Vagina (tissue), 2 donors: ENCODE results near the gene DRAXIN. TPM values are rescaled to one million over a fixed set of nuclear protein-coding genes. Genes with fewer than 3 reads are reported as not detected.

ENCODE experiments used
- DNase-seq, 2 donors: peaks; one replicate each; pipeline ENCODE4 v3.0.0-alpha.2; 2017; ENCODE audit errors: extremely low spot score in 2 of 2
- H3K27ac ChIP-seq: fragments of 200-600 bp; sonication (generic); one replicate; pipeline ENCODE4 v1.5.1; 2019
- H3K27me3 ChIP-seq: fragments of 200-600 bp; sonication (generic); one replicate; pipeline ENCODE4 v1.5.1; 2019
- H3K36me3 ChIP-seq, 2 donors: fragments of 200-600 bp; sonication (generic); one replicate each; pipeline ENCODE4 v1.5.1; 2017 to 2019
- H3K4me1 ChIP-seq: fragments of 200-600 bp; sonication (generic); one replicate; pipeline ENCODE4 v1.5.1; 2019
- H3K4me3 ChIP-seq, 2 donors: fragments of 200-600 bp; sonication (generic); 1 replicate in 1 of 2; 2 replicates in 1 of 2; pipeline ENCODE4 v1.5.1; 2016 to 2019
- H3K9me3 ChIP-seq: fragments of 200-600 bp; sonication (generic); one replicate; pipeline ENCODE4 v1.5.1; 2019
- POLR2A ChIP-seq, 2 donors: fragments of 450-650 bp; IDR thresholded peaks; one replicate each; pipeline ENCODE4 v1.6.1; 2017; ENCODE audit warnings: antibody characterized with exemption in 2 of 2, mild to moderate bottlenecking in 2 of 2, moderate library complexity in 2 of 2
- POLR2AphosphoS5 ChIP-seq, 2 donors: sonication (generic); formaldehyde crosslinking; IDR thresholded peaks; one replicate each; pipeline ENCODE4 v1.9.0; 2017; ENCODE audit warnings: antibody characterized with exemption in 2 of 2, mild to moderate bottlenecking in 2 of 2, low read depth in 1 of 2; ENCODE audit not compliant: insufficient read depth in 1 of 2
- intact Hi-C: fragments of 100-400 bp; cut with DNase I; formaldehyde crosslinking; loops from one replicate; pipeline ENCODE4 v1.15.1; 2023
- total RNA-seq: library from RNA; depleted of rRNA; stranded (reverse); fragments of >200 nt; gene quantifications from one replicate; pipeline ENCODE4 v1.2.3, GENCODE V29; 2016
- TF ChIP-seq, protein P1 (sequence below), 3 experiments: fragments of 450-650 bp in 2 of 3; fragments of 200-600 bp in 1 of 3; sonication (generic) in 1 of 3; IDR thresholded peaks; one replicate each; pipeline ENCODE4 v1.5.1; 2017 to 2019; ENCODE audit warnings: antibody characterized with exemption in 3 of 3, mild to moderate bottlenecking in 2 of 3, moderate library complexity in 2 of 3

The DRAXIN gene
- total RNA-seq, 1 donor from 2014 or later, result not detected

DNA sequence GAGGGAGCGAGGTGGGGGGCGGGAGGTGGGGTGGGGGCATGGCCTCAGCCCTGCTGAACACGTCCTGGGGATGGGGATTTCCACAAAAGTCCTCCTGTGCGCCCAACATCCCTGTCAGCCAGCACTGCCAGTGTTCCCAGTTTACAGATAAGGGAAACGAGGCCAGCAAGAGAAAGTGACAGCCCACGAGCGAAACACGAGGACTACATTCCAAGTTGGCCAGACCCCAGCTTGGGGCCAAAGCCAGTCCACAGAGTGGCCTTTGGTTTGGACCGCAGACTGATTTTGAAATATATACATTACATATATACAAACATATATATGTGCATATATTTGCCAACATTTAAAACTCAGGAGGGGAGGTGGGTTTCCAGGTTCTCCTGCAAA, 42.3 kb upstream of the DRAXIN start:
- Histone ChIP-seq H3K27ac (no peak overlapping the region), H3K27me3 (peaks cover 9% of the 10 kb centered on the region), H3K36me3 (no peaks in the 10 kb centered on the region), H3K4me1 (peaks cover 35% of the 10 kb centered on the region), H3K4me3 (no peak overlapping the region), H3K9me3 (no peaks in the 10 kb centered on the region)
- intact Hi-C loops, result loop anchor here (5.0 kb wide), 1 partner anchor 607 kb away; no protein-coding TSS in a partner anchor
- DNase-seq, result no peak
- TF ChIP-seq, protein P1, sequence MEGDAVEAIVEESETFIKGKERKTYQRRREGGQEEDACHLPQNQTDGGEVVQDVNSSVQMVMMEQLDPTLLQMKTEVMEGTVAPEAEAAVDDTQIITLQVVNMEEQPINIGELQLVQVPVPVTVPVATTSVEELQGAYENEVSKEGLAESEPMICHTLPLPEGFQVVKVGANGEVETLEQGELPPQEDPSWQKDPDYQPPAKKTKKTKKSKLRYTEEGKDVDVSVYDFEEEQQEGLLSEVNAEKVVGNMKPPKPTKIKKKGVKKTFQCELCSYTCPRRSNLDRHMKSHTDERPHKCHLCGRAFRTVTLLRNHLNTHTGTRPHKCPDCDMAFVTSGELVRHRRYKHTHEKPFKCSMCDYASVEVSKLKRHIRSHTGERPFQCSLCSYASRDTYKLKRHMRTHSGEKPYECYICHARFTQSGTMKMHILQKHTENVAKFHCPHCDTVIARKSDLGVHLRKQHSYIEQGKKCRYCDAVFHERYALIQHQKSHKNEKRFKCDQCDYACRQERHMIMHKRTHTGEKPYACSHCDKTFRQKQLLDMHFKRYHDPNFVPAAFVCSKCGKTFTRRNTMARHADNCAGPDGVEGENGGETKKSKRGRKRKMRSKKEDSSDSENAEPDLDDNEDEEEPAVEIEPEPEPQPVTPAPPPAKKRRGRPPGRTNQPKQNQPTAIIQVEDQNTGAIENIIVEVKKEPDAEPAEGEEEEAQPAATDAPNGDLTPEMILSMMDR (IDR thresholded peaks at IDR 0.05), result no peak
- TF ChIP-seq POLR2AphosphoS5 (IDR thresholded peaks at IDR 0.05; ENCODE audit: insufficient read depth in 1 of 2, low read depth in 1 of 2), result no peak
- TF ChIP-seq POLR2A (IDR thresholded peaks at IDR 0.05), result no peak

DNA sequence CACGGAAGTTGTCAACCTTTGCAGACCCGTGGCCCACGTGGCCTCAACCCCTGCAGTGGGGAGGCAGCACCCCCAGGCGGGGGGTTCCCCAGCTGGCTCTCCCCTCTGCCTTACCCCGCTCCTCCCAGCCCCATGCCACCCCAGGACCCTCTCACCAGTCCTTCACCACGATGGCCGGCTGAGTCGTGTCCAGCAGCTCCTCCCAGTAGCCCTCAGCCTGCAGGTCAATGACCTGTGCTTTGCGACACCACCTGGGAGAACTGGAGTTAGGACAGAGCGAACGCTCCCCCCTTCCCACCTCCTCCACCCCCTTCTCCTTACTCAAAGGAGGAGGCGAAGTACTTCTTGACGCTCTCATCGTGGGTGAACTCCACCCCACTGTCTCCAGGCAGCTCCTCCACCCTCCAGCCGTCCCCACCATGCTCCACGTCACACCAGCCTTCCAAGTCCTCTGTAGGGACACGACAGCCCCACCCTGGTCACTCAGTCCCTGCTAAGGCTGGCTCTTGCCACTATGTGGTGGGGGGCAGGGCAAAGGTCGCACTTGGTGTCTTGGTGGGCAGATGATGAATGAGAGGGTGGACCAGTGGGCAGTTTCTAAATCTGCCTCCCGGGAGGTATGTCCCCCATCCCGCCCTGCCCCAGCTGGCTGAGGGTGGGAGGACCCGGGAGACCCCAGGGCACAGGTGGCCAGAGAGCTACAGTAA, 41.7 kb upstream of the DRAXIN start:
- no peak for TF ChIP-seq POLR2A (IDR thresholded peaks at IDR 0.05)
- TF ChIP-seq POLR2AphosphoS5 (IDR thresholded peaks at IDR 0.05; ENCODE audit: insufficient read depth in 1 of 2, low read depth in 1 of 2), result no peak
- TF ChIP-seq, protein P1 (IDR thresholded peaks at IDR 0.05), result no peak
- peaks cover 36% of the 10 kb centered on the region for H3K4me1 ChIP-seq
- no peaks in the 10 kb centered on the region for H3K36me3 ChIP-seq
- no peak overlapping the region for H3K27ac ChIP-seq
- H3K9me3 ChIP-seq, result no peaks in the 10 kb centered on the region
- intact Hi-C loops, result loop anchor here (5.0 kb wide), 2 partner anchors 73 to 607 kb away; no protein-coding TSS in a partner anchor
- peak overlapping the region in 1 of 2 donors; percentile 16 for H3K4me3 ChIP-seq
- peaks cover 9% of the 10 kb centered on the region for H3K27me3 ChIP-seq
- DNase-seq, result no peak

DNA sequence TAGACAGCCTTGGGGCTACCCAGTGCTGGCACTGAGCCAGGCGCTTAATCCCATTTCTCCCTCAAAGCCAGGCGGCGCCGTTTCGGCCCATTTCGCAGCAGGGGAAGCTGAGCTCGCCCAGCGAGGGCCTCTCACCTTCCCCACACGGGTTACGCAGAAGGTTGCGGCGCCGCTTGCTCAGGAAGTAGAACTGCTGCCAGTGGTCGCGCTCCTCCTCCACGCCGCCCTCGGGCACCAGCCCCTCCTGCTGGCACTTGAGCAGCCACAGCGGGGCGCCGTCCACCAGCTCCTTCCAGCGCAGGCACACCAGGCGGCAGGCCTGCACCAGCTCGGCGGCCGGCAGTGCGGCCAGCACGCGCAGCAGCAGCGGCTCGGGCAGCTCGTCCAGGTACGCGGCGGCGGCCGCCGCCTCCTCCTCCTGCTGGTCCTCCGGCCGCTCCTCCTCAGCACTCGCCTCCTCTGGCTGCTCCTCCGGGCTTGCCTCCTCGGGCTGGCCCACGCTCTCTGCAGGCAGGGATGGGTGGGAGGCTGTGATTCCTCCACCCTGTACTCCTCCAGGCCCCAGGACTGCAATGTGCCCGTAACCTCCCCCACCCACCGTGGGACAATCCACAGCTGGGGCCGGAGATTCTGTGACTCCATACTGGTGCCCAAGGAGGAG, 41.0 kb upstream of the DRAXIN start:
- Histone ChIP-seq H3K27ac (no peak overlapping the region), H3K36me3 (no peaks in the 10 kb centered on the region), H3K9me3 (no peaks in the 10 kb centered on the region), H3K27me3 (peaks cover 9% of the 10 kb centered on the region), H3K4me3 (peak overlapping the region in 1 of 2 donors; percentile 16), H3K4me1 (peaks cover 41% of the 10 kb centered on the region)
- TF ChIP-seq, protein P1 (IDR thresholded peaks at IDR 0.05), result peak in 1 of 3 experiments; percentile 57
- no peak for TF ChIP-seq POLR2A (IDR thresholded peaks at IDR 0.05)
- TF ChIP-seq POLR2AphosphoS5 (IDR thresholded peaks at IDR 0.05; ENCODE audit: insufficient read depth in 1 of 2, low read depth in 1 of 2), result peak in 1 of 2 donors; percentile 30
- DNase-seq, result no peak
- intact Hi-C loops, result loop anchor here (5.0 kb wide), 1 partner anchor 72 kb away; no protein-coding TSS in a partner anchor

DNA sequence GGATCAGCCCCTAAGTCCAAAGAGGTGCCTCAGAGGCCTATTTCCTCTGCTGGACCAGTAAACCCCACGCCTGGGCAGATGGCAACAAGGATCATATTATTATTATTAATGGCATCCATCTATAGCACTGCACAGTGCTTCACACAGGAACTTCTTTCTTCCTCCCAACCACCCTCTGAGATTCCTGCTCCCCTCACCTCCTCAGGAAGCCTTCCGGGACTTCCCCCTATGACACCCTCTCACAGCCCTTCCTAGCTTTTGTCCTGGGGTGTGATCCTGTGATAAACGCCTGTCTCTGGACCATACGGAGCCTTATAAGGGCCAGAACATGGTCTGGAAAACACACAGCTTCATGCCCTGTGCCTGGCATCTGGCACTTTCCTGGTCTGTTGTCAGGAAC, 40.5 kb upstream of the DRAXIN start:
- H3K27me3 ChIP-seq, result peaks cover 9% of the 10 kb centered on the region
- no peaks in the 10 kb centered on the region for H3K9me3 ChIP-seq
- peaks cover 47% of the 10 kb centered on the region for H3K4me1 ChIP-seq
- no peaks in the 10 kb centered on the region for H3K36me3 ChIP-seq
- no peak overlapping the region for H3K27ac ChIP-seq
- no peak for DNase-seq
- intact Hi-C loops, result loop anchor here (5.0 kb wide), 1 partner anchor 71 kb away; no protein-coding TSS in a partner anchor
- H3K4me3 ChIP-seq, result no peak overlapping the region
- TF ChIP-seq POLR2A (IDR thresholded peaks at IDR 0.05) (no peak), POLR2AphosphoS5 (IDR thresholded peaks at IDR 0.05; ENCODE audit: insufficient read depth in 1 of 2, low read depth in 1 of 2) (no peak)
- TF ChIP-seq, protein P1 (IDR thresholded peaks at IDR 0.05), result no peak
